C4-2B (cell line): Measurements from ENCODE around the gene DGKE.

Experiments used
- CTCF ChIP-seq: fragments of 450-650 bp; conservative IDR thresholded peaks from 2 replicates; pipeline ENCODE4 v1.5.1; 2017; ENCODE audit warnings: mild to moderate bottlenecking
- ZFX ChIP-seq: fragments of 450-650 bp; IDR thresholded peaks from 2 replicates; pipeline ENCODE4 v1.6.1; 2017

- TF ChIP-seq CTCF (no peak), ZFX (no peak)
Measured at GRCh38 chr17:56912105-56912999, 78.4 kb downstream of the DGKE start.
